HG03558 (cell line): ENCODE measurements around the gene NOX4.
"Not testable (repeated sequence)": the region's sequence is repeated elsewhere in the genome, so short reads cannot be mapped to it uniquely, and the experiment has no call there.

ENCODE experiments used
- ATAC-seq: cut with Tn5 transposase; IDR thresholded peaks from one replicate; pipeline ENCODE4 v1.9.1; 2021; ENCODE audit warnings: moderate number of reproducible peaks; ENCODE audit not compliant: unreplicated experiment; ENCODE audit errors: extremely low read depth

NOX4 gene

DNA sequence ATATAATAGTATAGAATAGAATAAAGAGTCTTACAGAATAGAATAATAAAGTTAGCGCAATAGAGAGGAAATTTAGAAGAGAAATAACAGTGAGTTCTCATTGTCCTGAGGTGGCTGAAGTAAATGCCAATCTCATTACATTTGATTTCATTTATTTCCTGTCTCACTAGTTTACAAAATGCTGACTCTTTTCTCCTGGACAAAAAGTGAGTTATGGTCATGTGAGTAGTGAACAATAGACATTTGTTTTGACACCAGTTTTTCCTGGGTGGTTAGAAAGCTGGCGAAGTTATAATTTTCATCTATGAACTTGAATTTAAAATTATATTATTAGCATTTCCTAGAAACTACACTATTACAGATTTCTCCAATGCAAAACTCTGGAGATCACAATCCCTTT is 169.8 kb downstream of the NOX4 start:
- no peak for ATAC-seq

DNA sequence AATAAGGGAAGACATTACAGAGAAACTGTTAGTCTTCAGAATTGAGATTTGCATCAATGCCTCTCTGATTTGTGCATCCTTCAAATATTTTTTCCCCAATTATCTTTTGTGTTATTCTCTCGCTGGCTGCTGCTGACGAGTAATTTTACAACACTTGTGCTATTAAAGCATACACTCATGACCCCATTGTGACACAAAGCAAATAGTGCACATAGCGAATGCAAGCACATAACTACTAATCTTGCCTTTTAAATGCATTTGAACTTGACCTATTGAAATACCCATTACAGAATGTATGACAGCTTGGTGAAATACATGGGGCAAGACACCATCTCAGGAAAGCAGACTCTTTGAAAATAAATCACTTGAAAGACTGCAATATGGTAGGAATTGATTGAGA is 180.6 kb downstream of the NOX4 start:
- not testable (repeated sequence) for ATAC-seq

DNA sequence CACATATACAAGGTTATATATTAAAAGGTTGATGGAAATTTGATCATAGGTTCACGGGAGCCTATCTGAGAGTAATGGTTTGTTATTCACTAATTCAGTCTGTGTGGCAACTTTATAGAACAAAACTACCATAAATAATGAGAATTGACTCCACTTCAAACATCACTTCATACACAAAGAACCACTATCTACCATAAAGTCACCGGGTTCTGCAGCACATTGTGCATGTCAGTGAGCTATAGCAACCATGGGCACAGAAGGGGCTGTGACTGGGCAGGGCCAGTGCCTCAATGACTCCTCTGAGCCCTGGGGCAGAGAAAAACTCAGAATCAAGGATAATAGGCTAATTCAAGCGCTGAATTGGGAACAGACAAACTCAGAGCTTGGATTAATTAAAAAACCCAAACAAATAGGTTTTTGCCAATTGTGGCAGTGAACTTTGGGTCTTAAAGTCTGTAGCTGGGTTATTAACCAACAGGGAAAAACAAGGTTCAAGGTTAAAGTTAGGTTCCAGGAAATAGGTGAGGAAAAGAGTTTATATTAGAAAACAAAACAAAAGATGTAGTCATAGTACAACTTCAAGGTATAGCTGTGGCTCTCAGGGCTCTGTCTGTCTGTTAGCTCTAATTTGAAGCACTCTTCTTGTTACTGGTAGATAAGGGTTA is 181.7 kb downstream of the NOX4 start:
- not testable (repeated sequence) for ATAC-seq

DNA sequence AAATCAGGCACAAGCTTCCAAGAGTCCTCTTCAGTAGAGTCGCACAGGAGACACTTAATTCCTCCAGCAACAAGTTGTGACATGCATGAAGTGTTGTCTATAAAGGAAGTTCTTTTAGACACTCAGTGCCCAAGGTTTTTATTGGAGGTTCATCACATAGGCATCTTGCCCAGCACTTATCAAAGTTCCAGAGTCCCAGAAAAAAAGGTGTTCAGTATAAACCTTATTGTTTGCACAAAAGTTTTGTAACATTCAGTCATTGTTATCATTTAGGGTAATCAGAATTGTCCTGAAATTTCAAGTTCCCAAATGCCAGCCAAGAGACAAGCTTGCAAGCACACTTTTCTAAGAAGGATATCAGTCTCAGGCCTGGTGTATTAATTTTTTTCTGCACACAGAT is 182.9 kb downstream of the NOX4 start:
- ATAC-seq: not testable (repeated sequence)

DNA sequence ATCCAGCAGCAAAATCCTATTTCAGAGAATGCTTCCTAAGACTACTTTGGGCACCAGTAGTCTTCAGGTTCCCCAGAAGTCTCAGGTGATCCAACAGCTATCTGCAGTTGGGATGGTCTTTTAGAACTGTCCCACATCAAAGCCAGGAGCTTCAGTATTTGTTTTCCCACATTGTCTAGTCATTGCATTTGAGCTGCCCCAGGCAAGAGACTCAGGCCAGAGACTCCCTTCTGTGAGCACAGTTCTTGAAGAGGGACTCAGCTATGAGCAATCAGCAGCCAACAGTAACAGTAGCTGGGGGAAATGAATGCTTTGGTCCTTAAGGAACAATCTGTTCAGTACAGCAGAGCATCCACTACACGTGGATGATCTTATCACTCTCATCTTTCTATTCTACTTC is 188.1 kb downstream of the NOX4 start:
- ATAC-seq: not testable (repeated sequence)

DNA sequence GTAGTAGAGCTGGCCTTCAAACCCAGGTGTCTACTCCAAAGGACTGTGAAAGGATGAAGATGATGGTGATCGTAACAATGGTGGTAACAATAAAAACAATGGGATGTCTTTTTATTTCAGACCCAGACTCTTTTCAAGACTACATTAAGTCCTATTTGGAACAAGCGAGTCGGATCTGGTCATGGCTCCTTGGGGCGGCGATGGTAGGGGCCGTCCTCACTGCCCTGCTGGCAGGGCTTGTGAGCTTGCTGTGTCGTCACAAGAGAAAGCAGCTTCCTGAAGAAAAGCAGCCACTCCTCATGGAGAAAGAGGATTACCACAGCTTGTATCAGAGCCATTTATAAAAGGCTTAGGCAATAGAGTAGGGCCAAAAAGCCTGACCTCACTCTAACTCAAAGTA is 196.2 kb downstream of the NOX4 start:
- ATAC-seq: not testable (repeated sequence)

DNA sequence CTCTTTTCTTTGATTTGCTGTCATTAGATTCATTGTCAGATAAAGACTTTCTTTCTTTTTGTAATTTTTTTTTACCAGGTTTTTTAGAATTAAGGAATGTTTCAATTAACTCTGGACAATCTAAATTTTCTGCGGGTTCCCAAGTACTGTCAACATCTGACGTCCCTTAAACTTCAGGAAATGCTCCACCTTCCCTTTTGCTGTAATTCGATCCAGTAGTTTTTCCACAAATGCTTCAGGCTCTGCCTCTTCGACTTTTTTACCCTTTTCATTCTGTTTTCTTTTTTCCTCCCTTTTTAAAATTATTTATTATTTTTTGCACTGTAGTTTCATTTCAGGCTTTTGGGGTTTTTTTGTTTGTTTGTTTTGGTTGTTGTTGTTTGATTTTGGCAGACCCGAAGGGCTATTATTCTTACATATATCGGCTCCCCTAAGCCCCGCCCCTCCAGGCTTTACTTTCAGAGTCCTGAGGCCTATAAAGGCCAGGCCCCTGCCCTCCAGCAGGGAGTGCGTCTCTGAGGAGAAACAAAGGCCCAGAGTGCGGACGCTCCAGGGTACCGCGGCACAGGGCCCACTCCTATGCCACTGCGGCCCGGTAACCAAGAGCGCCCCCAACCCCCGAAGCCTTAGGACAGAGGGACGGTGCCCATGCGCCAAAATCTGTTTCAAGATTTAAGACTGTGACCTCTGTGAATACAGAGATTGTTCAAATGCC is 197.1 kb downstream of the NOX4 start:
- no peak for ATAC-seq

DNA sequence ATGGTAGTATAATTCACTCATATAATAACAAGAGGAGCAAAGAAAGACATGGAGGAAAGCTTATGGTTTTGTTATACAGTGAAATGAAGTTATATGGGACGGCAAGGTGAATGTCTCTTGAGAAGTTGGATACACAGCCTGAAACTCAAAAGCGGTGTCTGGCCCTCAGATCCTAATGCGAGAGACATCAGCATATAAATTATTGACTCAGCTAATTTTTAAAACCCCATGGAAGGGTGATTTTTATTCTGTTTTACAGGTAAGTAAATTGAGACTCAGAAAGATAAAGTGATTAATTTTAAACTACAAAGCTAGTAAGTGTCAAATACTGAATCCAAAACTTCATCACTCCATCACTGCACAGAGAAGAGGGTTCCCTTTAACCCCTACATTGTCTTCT is 203.2 kb downstream of the NOX4 start:
- ATAC-seq: not testable (repeated sequence)

DNA sequence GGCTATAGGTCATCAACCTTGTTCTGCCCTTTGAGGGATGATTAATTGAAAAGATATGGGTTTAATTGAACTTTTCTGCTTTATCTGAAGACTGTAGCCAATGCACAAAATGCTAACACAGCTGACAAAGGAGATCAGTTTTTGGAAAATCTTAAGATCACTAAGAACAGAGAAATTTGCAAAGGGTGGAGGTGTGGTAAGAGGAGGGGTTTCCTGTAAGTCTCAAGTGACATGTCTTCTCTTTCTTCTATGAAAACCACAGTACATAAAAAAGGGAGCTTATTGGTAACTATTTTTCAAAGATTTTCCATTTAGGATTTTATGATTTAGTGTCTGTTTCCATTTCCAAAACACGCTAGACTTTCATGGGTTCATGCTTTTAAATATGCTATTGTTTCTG is 204.6 kb downstream of the NOX4 start:
- not testable (repeated sequence) for ATAC-seq

DNA sequence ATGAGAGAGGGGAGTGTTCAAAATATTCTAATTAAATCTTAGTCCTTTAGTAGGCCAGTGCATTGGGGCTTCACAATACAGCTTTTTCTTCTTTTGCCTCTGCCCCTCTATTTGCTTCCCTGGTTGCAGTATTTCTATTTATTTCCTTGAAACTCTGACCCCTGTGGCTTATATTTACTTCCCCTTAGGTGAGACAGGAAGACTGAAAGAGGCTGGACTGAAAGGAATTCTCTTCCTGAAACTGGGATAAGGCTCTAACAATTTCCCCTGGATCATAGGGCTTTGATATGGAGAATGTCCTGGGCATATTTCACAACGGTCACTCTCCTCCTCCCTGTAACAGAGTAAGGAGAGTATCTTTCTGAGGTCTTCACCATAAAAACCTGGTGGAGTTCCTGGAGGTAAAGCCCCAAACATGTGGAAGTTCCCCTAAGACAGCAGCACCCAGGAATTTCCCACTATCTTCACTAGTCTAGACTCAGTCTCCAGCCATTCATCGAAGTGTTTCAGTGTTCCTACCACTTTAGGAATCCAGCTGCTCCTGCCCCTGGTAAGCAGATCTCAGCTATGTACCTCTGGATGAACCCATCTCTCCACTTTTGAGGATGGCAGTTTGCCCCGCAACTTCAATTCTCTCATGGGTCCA is 210.0 kb downstream of the NOX4 start:
- not testable (repeated sequence) for ATAC-seq

DNA sequence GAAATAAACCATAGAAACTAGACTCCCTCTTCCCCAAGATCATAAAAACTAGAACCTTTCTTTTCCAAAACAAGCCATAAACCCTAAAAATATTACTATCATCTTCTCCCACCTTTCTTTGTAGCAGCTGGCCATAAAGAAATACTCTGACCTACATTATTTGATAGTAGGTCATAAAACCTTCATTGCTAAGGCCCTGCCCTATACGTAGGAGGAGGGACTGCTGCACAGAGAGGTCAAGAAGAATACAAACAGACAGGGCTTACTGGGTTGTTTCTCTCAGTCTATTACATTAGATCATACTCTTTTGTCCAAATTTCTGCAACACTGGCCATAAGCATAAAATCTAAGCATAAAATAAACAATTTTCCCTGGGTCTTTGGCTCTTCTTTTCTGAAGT is 212.0 kb downstream of the NOX4 start:
- ATAC-seq: no peak

DNA sequence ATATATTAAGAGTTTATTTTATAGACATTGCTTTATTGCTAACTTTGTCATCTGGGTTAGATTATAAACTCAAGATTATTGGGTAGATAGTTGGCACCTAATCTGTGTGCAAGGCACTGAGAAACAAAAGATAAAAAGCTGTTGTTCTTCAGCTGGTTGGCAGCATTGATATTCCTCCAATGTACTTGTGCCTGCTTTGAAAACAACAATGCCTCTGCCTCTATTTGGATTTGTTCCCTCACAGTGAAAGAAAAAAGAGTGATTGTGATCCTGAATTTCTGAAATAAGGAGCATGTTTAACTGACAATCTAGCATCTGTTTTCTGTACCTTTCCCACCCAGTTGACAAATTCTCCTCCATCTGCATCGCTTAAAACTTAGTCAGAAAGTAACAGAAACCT is 215.2 kb downstream of the NOX4 start:
- no peak for ATAC-seq
